H1 (cell line): ENCODE data around the gene OGFR. TPM values are rescaled to one million over a fixed set of nuclear protein-coding genes. Genes with fewer than 3 reads are reported as not detected.

ENCODE experiments used
- CTCF ChIA-PET: fragments of 300-600 bp; sonication (Branson Sonifier 250); formaldehyde crosslinking; loops from one replicate; lab custom pipeline; 2021; ENCODE audit not compliant: partially characterized antibody; lab: Charles Lee
- POLR2A ChIA-PET: fragments of 300-600 bp; sonication (Branson Sonifier 250); formaldehyde crosslinking; loops from one replicate; lab custom pipeline; 2021; ENCODE audit warnings: inconsistent platforms; ENCODE audit not compliant: partially characterized antibody; lab: Charles Lee
- DNase-seq, 2 experiments: peaks; one replicate each; pipeline versions ENCODE4 v3.0.0 to v3.0.0-alpha.2; 2010 to 2022; ENCODE audit warnings: low spot score in 2 of 2, low read depth in 1 of 2, mixed read lengths in 1 of 2
- FAIRE-seq: peaks from 2 replicates; lab custom pipeline; 2011; peaks lifted over from hg19 to GRCh38; lab: Jason Lieb, UNC
- H2AFZ ChIP-seq: 2 replicates; pipeline ENCODE4 v1.8.1; 2012; ENCODE audit warnings: low read length, inconsistent platforms
- H2AK5ac ChIP-seq: 2 replicates; pipeline ENCODE4 v1.6.1; 2013; ENCODE audit warnings: low read depth, low read length
- H2BK120ac ChIP-seq: replicated peaks from 2 replicates; pipeline ENCODE3; 2013; ENCODE audit warnings: low read depth, low read length, inconsistent platforms
- H2BK12ac ChIP-seq: 2 replicates; pipeline ENCODE4 v1.6.1; 2013; ENCODE audit warnings: low read depth, low read length
- H2BK15ac ChIP-seq: 2 replicates; pipeline ENCODE4 v1.6.1; 2013; ENCODE audit warnings: low read length
- H2BK20ac ChIP-seq: 2 replicates; pipeline ENCODE4 v1.6.1; 2013; ENCODE audit warnings: low read length
- H2BK5ac ChIP-seq: 2 replicates; pipeline ENCODE4 v1.6.1; 2013; ENCODE audit warnings: low read depth, low read length
- H3K14ac ChIP-seq: 2 replicates; pipeline ENCODE4 v1.6.1; 2013; ENCODE audit warnings: inconsistent platforms; ENCODE audit not compliant: insufficient read length
- H3K18ac ChIP-seq: 2 replicates; pipeline ENCODE4 v1.6.1; 2013; ENCODE audit warnings: low read length; ENCODE audit errors: extremely low read depth
- H3K23ac ChIP-seq: 2 replicates; pipeline ENCODE4 v1.6.1; 2013; ENCODE audit warnings: inconsistent platforms; ENCODE audit not compliant: insufficient read length
- H3K23me2 ChIP-seq: 2 replicates; pipeline ENCODE4 v1.6.1; 2013; ENCODE audit warnings: low read depth, low read length
- H3K27ac ChIP-seq: 2 replicates; pipeline ENCODE4 v1.6.1; 2011; ENCODE audit warnings: low read depth, low read length, inconsistent platforms
- H3K27me3 ChIP-seq, 4 experiments: replicated peaks in 1 of 4; 1 replicate in 1 of 4; 2 replicates in 3 of 4; pipeline versions ENCODE4 v1.6.1 to v1.8.1; 2011 to 2013; ENCODE audit warnings: low read length in 3 of 4, mild to moderate bottlenecking in 3 of 4, inconsistent platforms in 2 of 4, mixed read lengths in 2 of 4, moderate library complexity in 1 of 4; ENCODE audit not compliant: control insufficient read depth in 3 of 4, insufficient read depth in 3 of 4; ENCODE audit errors: extremely low read depth in 1 of 4
- H3K36me3 ChIP-seq, 4 experiments: 2 replicates each; pipeline versions ENCODE4 v1.6.1 to v1.8.1; 2011 to 2013; ENCODE audit warnings: mild to moderate bottlenecking in 4 of 4, low read length in 3 of 4, moderate library complexity in 2 of 4, control low read depth in 1 of 4, inconsistent platforms in 1 of 4; ENCODE audit not compliant: insufficient read depth in 4 of 4, control insufficient read depth in 2 of 4
- H3K4ac ChIP-seq: replicated peaks from 2 replicates; pipeline ENCODE3; 2013; ENCODE audit warnings: low read length, low read depth, mixed read lengths, inconsistent platforms; ENCODE audit not compliant: insufficient read length
- H3K4me1 ChIP-seq, 4 experiments: replicated peaks in 1 of 4; 1 replicate in 1 of 4; 2 replicates in 3 of 4; pipeline versions ENCODE4 v1.6.1 to v1.8.1; 2011 to 2013; ENCODE audit warnings: low read length in 3 of 4, inconsistent platforms in 2 of 4, mixed read lengths in 1 of 4; ENCODE audit not compliant: insufficient read depth in 4 of 4, control insufficient read depth in 3 of 4
- H3K4me2 ChIP-seq, 2 experiments: 2 replicates each; pipeline versions ENCODE4 v1.6.1 to v1.8.1; 2011 to 2013; ENCODE audit warnings: low read depth in 2 of 2, low read length in 2 of 2, control low read depth in 1 of 2, inconsistent platforms in 1 of 2, mild to moderate bottlenecking in 1 of 2; ENCODE audit not compliant: insufficient read depth in 1 of 2
- H3K4me3 ChIP-seq, 4 experiments: fragments of 200-600, 300-600 bp in 1 of 4; sonication (generic), shearing (Covaris generic), sonication (Bioruptor Twin) in 1 of 4; 2 replicates each; pipeline versions ENCODE4 v1.5.1 to v1.8.1; 2011 to 2016; ENCODE audit warnings: low read length in 4 of 4, low read depth in 3 of 4, control low read depth in 2 of 4, inconsistent platforms in 2 of 4, mild to moderate bottlenecking in 2 of 4, mixed read lengths in 1 of 4, moderate library complexity in 1 of 4; ENCODE audit not compliant: insufficient read depth in 2 of 4; ENCODE audit errors: extremely low read depth in 1 of 4
- H3K56ac ChIP-seq: replicated peaks from 2 replicates; pipeline ENCODE3; 2013; ENCODE audit warnings: low read depth, mild to moderate bottlenecking, mixed read lengths, low read length, inconsistent platforms; ENCODE audit not compliant: insufficient read length
- H3K79me1 ChIP-seq: 2 replicates; pipeline ENCODE4 v1.6.1; 2013; ENCODE audit warnings: low read depth, low read length, control low read depth
- H3K79me2 ChIP-seq, 2 experiments: 2 replicates each; pipeline versions ENCODE4 v1.6.1 to v1.8.1; 2012 to 2013; ENCODE audit warnings: low read length in 2 of 2, mild to moderate bottlenecking in 2 of 2, inconsistent platforms in 1 of 2; ENCODE audit not compliant: insufficient read depth in 2 of 2, control insufficient read depth in 1 of 2
- H3K9ac ChIP-seq, 4 experiments: replicated peaks in 1 of 4; 1 replicate in 1 of 4; 2 replicates in 3 of 4; pipeline versions ENCODE4 v1.6.1 to v1.8.1; 2011 to 2013; ENCODE audit warnings: low read depth in 3 of 4, low read length in 3 of 4, control low read depth in 2 of 4, mild to moderate bottlenecking in 2 of 4, moderate library complexity in 2 of 4, inconsistent platforms in 1 of 4; ENCODE audit errors: extremely low read depth in 1 of 4
- H3K9me3 ChIP-seq, 2 experiments: 2 replicates each; pipeline versions ENCODE4 v1.6.1 to v1.8.1; 2012 to 2013; ENCODE audit warnings: mild to moderate bottlenecking in 2 of 2, moderate library complexity in 2 of 2, control low read depth in 1 of 2, inconsistent platforms in 1 of 2, low read depth in 1 of 2, low read length in 1 of 2, mixed read lengths in 1 of 2; ENCODE audit not compliant: insufficient read depth in 2 of 2
- H4K20me1 ChIP-seq, 2 experiments: replicated peaks in 1 of 2; 2 replicates each; pipeline versions ENCODE3 to v1.8.1; 2011 to 2013; ENCODE audit warnings: inconsistent platforms in 2 of 2, low read length in 2 of 2, mild to moderate bottlenecking in 1 of 2; ENCODE audit not compliant: insufficient read depth in 2 of 2, control insufficient read depth in 1 of 2
- H4K5ac ChIP-seq: 2 replicates; pipeline ENCODE4 v1.6.1; 2013; ENCODE audit warnings: low read length, low read depth, mixed read lengths, inconsistent platforms; ENCODE audit not compliant: insufficient read length
- H4K8ac ChIP-seq: 2 replicates; pipeline ENCODE4 v1.8.0; 2013; ENCODE audit warnings: mild to moderate bottlenecking, moderate library complexity, low read length, inconsistent platforms; ENCODE audit not compliant: insufficient read depth; ENCODE audit errors: extremely low read depth
- H4K91ac ChIP-seq: replicated peaks from 2 replicates; pipeline ENCODE3; 2013; ENCODE audit warnings: low read length, mixed read lengths, inconsistent platforms; ENCODE audit not compliant: insufficient read length
- FOSL1 ChIP-seq: IDR thresholded peaks from 2 replicates; pipeline ENCODE4 v1.6.1; 2011; ENCODE audit warnings: mild to moderate bottlenecking, low read depth, low read length, moderate library complexity; ENCODE audit not compliant: insufficient read depth
- KDM1A ChIP-seq: fragments of 200-600, 300-600 bp; sonication (generic); IDR thresholded peaks from 2 replicates; pipeline ENCODE4 v1.7.1; 2016; ENCODE audit warnings: mild to moderate bottlenecking, low read length, borderline replicate concordance
- WGBS, 2 experiments: shearing (Covaris generic) in 1 of 2; methylation state at CpG; one replicate each; pipeline versions ENCODE4 v1.1.6 to v1.1.7; 2013 to 2015; ENCODE audit warnings: low lambda C conversion rate in 2 of 2, mixed read lengths in 2 of 2, inconsistent platforms in 1 of 2, low coverage in 1 of 2, missing lambda C conversion rate in 1 of 2; ENCODE audit not compliant: insufficient replicate concordance in 2 of 2, insufficient coverage in 1 of 2, insufficient read length in 1 of 2; ENCODE audit errors: extremely low coverage in 1 of 2, missing lambda C conversion rate in 1 of 2; 5-methylcytosine and 5-hydroxymethylcytosine counted together
- polyA plus RNA-seq, 7 experiments: library from polyadenylated mRNA; depleted of rRNA in 3 of 7; stranded (reverse) in 5 of 7; unstranded in 2 of 7; fragments of >200 nt in 5 of 7; fragments of 200-250 nt in 2 of 7; gene quantifications; 1 replicate in 5 of 7; 2 replicates in 1 of 7; 4 replicates in 1 of 7; pipeline versions ENCODE4 v1.2.1 to v1.2.3, GENCODE V29; 2011 to 2013; ENCODE audit warnings: missing spikeins in 2 of 7, mixed read lengths in 2 of 7
- total RNA-seq: library from RNA; stranded (reverse); fragmentation: NEBNext Ultra II Directional; extraction: Animal tissue kit (Norgen Biotek cat#: 25700); gene quantifications from 2 replicates; pipeline ENCODE4 v1.2.1, GENCODE V29; 2021

The OGFR gene
- total and polyA plus RNA-seq, 2 of the 8 experiments (the other 6 are each of a cell fraction or from before 2014, with no cell fraction given) = 13.9 to 25.1 TPM

DNA sequence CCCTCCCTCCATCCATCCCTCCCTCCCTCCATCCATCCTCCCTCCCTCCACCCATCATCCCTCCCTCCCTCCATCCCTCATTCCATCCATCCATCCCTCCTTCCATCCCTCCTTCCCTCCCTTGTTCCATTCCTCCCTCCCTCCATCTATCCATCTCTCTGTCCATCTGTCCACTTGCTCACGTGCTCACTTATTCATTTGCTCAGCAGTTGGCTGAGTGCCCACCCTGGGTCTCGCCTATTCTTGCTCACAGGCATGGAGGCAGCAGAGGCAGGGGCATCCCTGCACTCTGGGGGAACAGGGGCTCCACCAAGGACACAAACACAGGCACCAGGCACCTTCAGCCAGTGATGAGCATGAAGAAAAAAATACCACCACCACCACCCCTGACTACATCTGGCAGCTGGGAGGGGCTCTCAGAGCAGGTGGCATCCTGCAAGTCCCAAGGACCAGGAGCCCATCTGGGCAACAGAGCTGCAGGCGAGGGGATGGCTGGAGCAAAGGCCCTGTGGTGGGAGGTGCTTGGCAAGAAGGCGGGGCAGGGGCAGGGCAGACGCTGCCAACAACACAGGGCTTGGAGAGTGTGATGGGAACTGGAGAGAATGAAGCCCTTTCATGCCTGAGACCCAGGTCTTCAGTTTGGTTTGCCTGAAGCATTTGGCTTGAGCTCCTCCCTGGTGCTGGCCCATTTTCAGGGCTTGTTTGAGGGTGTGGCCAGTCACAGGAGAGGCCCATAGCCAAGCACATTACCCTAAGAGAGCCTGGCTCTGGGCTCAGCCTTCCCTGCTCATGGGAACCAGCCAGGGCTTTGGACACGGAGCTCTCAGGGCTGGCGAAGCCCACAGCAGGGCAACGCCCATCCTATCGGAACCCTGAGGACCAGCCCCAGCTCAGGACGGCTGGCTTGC lies 48.6 kb upstream of the OGFR start:
- Histone ChIP-seq H3K27ac (no peak overlapping the region), H2BK15ac (no peak overlapping the region), H3K79me1 (no peaks in the 10 kb centered on the region), H2BK120ac (no peak overlapping the region), H3K79me2 (no peaks in the 10 kb centered on the region), H3K23me2 (no peaks in the 10 kb centered on the region; the same call in 1 of the 2 replicates), H3K36me3 (no peaks in the 10 kb centered on the region), H2BK12ac (no peak overlapping the region), H3K4me3 (no peak overlapping the region), H2BK20ac (no peak overlapping the region), H3K4me1 (peaks cover 0 to 10% (median 6%) of the 10 kb centered on the region in 4 experiments; a peak in 5 of 7 replicates), H3K18ac (no peak overlapping the region), H4K91ac (no peak overlapping the region), H3K9me3 (no peaks in the 10 kb centered on the region), H4K5ac (no peak overlapping the region), H2BK5ac (no peak overlapping the region), H3K4ac (no peak overlapping the region), H2AFZ (no peak overlapping the region), H4K8ac (no peak overlapping the region), H3K14ac (no peak overlapping the region), H3K27me3 (no peaks in the 10 kb centered on the region; a peak in 2 of 7 replicates), H4K20me1 (no peaks in the 10 kb centered on the region), H3K23ac (no peak overlapping the region), H3K9ac (no peak overlapping the region), H3K56ac (no peak overlapping the region), H2AK5ac (0 out of 2 replicates have a peak overlapping the region, but pooled peaks have one; percentile 40), H3K4me2 (no peak overlapping the region)
- CTCF ChIA-PET = interaction anchor here (0.6 to 1.1 kb wide), 2 partner anchors 49 to 1229 kb away, joined by 3 to 4 read pairs; no protein-coding TSS in a partner anchor
- TF ChIP-seq KDM1A (0 out of 2 replicates have a peak, but pooled peaks have one; percentile 10), FOSL1 (no peak)
- DNase-seq (no peak), FAIRE-seq (no peak)
- POLR2A ChIA-PET = no interaction called here
- 65% methylated on average over 10 of the region's 10 CpGs; no CpG with 5 or more reads in 1 of the 2 experiments for WGBS, 2 experiments
